Vagina (tissue), 2 donors: ENCODE results near the gene SNX11. TPM values are rescaled to one million over a fixed set of nuclear protein-coding genes. Genes with fewer than 3 reads are reported as not detected.

Source experiments
- DNase-seq, 2 donors: peaks; one replicate each; pipeline ENCODE4 v3.0.0-alpha.2; 2017; ENCODE audit errors: extremely low spot score in 2 of 2
- H3K27ac ChIP-seq: fragments of 200-600 bp; sonication (generic); one replicate; pipeline ENCODE4 v1.5.1; 2019
- H3K27me3 ChIP-seq: fragments of 200-600 bp; sonication (generic); one replicate; pipeline ENCODE4 v1.5.1; 2019
- H3K36me3 ChIP-seq, 2 donors: fragments of 200-600 bp; sonication (generic); one replicate each; pipeline ENCODE4 v1.5.1; 2017 to 2019
- H3K4me1 ChIP-seq: fragments of 200-600 bp; sonication (generic); one replicate; pipeline ENCODE4 v1.5.1; 2019
- H3K4me3 ChIP-seq, 2 donors: fragments of 200-600 bp; sonication (generic); 1 replicate in 1 of 2; 2 replicates in 1 of 2; pipeline ENCODE4 v1.5.1; 2016 to 2019
- H3K9me3 ChIP-seq: fragments of 200-600 bp; sonication (generic); one replicate; pipeline ENCODE4 v1.5.1; 2019
- POLR2A ChIP-seq, 2 donors: fragments of 450-650 bp; IDR thresholded peaks; one replicate each; pipeline ENCODE4 v1.6.1; 2017; ENCODE audit warnings: antibody characterized with exemption in 2 of 2, mild to moderate bottlenecking in 2 of 2, moderate library complexity in 2 of 2
- POLR2AphosphoS5 ChIP-seq, 2 donors: sonication (generic); formaldehyde crosslinking; IDR thresholded peaks; one replicate each; pipeline ENCODE4 v1.9.0; 2017; ENCODE audit warnings: antibody characterized with exemption in 2 of 2, mild to moderate bottlenecking in 2 of 2, low read depth in 1 of 2; ENCODE audit not compliant: insufficient read depth in 1 of 2
- intact Hi-C: fragments of 100-400 bp; cut with DNase I; formaldehyde crosslinking; loops from one replicate; pipeline ENCODE4 v1.15.1; 2023
- total RNA-seq: library from RNA; depleted of rRNA; stranded (reverse); fragments of >200 nt; gene quantifications from one replicate; pipeline ENCODE4 v1.2.3, GENCODE V29; 2016
- TF ChIP-seq, protein P1 (sequence below), 3 experiments: fragments of 450-650 bp in 2 of 3; fragments of 200-600 bp in 1 of 3; sonication (generic) in 1 of 3; IDR thresholded peaks; one replicate each; pipeline ENCODE4 v1.5.1; 2017 to 2019; ENCODE audit warnings: antibody characterized with exemption in 3 of 3, mild to moderate bottlenecking in 2 of 3, moderate library complexity in 2 of 3

SNX11 gene
- total RNA-seq, 1 donor from 2014 or later: 15.0 TPM

DNA sequence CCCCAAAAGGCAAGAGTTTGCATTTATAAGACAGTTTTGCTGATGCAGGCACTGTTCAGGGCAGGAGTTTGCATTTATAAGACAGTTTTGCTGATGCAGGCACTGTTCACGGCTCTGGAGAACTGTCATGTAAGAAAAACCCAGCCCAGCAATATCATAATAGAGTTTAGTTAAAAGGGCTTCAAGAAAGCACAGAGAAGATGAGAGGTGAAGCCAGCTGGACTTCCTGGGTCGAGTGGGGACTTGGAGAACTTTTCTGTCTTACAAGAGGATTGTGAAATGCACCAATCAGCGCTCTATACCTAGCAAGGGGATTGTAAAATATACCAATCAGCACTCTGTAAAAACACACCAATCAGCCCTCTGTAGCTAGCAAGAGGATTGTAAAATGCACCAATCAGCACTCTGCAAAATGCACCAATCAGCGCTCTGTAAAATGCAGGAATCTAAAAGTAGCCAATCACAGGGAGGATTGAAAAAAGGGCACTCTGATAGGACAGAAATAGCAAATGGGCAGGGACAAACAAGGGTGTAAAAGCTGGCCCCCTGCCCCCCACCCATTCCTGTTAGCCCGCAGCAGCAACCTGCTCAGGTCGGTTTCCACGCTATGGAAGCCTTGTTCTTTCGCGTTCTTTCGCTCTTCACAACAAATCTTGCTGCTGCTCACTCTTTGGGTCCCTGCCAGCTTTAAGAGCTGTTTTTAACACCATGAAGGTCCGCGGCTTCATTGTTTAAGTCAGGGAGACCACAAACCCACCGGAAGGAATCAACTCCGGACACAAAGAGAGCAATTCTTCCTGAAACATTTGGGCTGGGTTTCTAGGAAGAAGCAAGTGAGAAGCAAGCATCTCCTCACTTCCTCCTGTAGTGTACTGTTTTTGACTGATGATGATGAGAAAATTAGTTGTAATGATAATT, 4.5 kb upstream of the SNX11 start:
- Histone ChIP-seq H3K9me3 (no peaks in the 10 kb centered on the region), H3K4me1 (peaks cover 22% of the 10 kb centered on the region), H3K36me3 (no peaks in the 10 kb centered on the region), H3K27me3 (no peaks in the 10 kb centered on the region), H3K4me3 (no peak overlapping the region), H3K27ac (no peak overlapping the region)
- no peak for DNase-seq
- intact Hi-C loops: no loop called here
- TF ChIP-seq, protein P1, sequence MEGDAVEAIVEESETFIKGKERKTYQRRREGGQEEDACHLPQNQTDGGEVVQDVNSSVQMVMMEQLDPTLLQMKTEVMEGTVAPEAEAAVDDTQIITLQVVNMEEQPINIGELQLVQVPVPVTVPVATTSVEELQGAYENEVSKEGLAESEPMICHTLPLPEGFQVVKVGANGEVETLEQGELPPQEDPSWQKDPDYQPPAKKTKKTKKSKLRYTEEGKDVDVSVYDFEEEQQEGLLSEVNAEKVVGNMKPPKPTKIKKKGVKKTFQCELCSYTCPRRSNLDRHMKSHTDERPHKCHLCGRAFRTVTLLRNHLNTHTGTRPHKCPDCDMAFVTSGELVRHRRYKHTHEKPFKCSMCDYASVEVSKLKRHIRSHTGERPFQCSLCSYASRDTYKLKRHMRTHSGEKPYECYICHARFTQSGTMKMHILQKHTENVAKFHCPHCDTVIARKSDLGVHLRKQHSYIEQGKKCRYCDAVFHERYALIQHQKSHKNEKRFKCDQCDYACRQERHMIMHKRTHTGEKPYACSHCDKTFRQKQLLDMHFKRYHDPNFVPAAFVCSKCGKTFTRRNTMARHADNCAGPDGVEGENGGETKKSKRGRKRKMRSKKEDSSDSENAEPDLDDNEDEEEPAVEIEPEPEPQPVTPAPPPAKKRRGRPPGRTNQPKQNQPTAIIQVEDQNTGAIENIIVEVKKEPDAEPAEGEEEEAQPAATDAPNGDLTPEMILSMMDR (IDR thresholded peaks at IDR 0.05): no peak
- TF ChIP-seq POLR2A (IDR thresholded peaks at IDR 0.05) (no peak), POLR2AphosphoS5 (IDR thresholded peaks at IDR 0.05; ENCODE audit: insufficient read depth in 1 of 2, low read depth in 1 of 2) (no peak)

DNA sequence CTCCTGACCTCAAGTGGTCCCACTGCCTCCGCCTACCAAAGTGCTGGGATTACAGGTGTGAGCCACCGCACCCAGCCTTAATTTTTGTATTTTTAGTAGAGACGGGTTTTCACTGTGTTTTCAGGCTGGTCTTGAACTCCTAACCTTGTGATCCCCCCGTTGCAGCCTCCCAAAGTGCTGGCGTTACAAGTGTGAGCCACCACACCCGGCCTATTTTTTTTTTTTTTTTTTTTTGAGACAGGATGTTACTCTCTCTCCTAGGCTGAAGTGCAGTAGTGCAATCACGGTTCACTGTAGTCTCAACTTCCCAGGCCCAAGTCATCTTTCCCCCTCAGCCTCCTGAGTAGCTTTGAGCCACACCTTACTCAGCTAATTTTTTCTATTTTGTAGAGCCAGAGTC, 3.1 kb upstream of the SNX11 start:
- Histone ChIP-seq H3K4me3 (no peak overlapping the region), H3K36me3 (no peaks in the 10 kb centered on the region), H3K27me3 (no peaks in the 10 kb centered on the region), H3K27ac (no peak overlapping the region), H3K9me3 (no peaks in the 10 kb centered on the region), H3K4me1 (peaks cover 27% of the 10 kb centered on the region)
- no peak for DNase-seq
- TF ChIP-seq POLR2A (IDR thresholded peaks at IDR 0.05): no peak
- TF ChIP-seq, protein P1 (IDR thresholded peaks at IDR 0.05): no peak
- TF ChIP-seq POLR2AphosphoS5 (IDR thresholded peaks at IDR 0.05; ENCODE audit: insufficient read depth in 1 of 2, low read depth in 1 of 2): no peak
- intact Hi-C loops: no loop called here

DNA sequence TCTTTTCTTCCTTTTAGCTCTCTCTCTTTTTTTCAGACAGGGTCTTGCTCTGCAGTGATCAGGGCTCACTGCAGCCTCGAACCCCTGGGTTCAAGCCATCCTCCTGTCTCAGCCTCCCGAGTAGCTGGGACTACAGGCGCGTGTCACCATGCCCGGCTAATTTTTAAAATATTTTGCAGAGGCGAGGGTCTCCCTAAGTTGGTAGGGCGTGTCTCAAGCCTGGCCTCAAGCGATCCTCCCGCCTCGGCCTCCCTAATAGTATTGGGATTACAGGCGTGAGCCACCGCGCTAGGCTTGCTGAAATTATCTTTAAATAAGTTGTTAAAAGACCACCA, 797 bp upstream of the SNX11 start:
- no peaks in the 10 kb centered on the region for H3K36me3 ChIP-seq
- H3K4me1 ChIP-seq: peaks cover 34% of the 10 kb centered on the region
- no peaks in the 10 kb centered on the region for H3K27me3 ChIP-seq
- H3K4me3 ChIP-seq: peak overlapping the region; percentile 80 to 96
- intact Hi-C loops: loop anchor here (5.0 kb wide), 1 partner anchor 49 kb away; no protein-coding TSS in a partner anchor
- H3K27ac ChIP-seq: peak overlapping the region; percentile 84
- no peak for DNase-seq
- TF ChIP-seq, protein P1 (IDR thresholded peaks at IDR 0.05): no peak
- TF ChIP-seq POLR2AphosphoS5 (IDR thresholded peaks at IDR 0.05; ENCODE audit: insufficient read depth in 1 of 2, low read depth in 1 of 2): no peak
- TF ChIP-seq POLR2A (IDR thresholded peaks at IDR 0.05): no peak
- no peaks in the 10 kb centered on the region for H3K9me3 ChIP-seq

DNA sequence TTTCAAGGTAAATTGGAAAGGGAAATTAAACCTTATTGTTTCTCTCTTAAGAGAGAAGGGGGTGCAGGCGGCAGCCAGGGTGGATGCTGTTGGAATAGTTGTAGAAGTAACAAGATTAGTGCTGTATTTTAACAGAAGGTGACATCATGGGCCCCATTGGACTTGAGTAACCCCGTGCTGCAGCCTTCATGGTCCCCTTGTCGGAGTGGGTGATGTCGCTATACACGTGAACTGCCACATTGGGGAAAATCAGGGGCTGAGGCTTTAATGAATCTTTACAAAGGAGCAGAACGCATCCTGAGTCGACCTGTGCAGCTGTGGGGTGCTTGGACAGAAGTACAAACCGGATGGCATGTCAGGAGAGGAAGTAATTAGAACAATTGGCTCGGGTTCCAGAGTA, 3.2 kb downstream of the SNX11 start:
- TF ChIP-seq, protein P1 (IDR thresholded peaks at IDR 0.05): no peak
- no peak for TF ChIP-seq POLR2AphosphoS5 (IDR thresholded peaks at IDR 0.05; ENCODE audit: insufficient read depth in 1 of 2, low read depth in 1 of 2)
- TF ChIP-seq POLR2A (IDR thresholded peaks at IDR 0.05): no peak
- H3K27me3 ChIP-seq: no peaks in the 10 kb centered on the region
- no peak overlapping the region for H3K4me3 ChIP-seq
- H3K27ac ChIP-seq: no peak overlapping the region
- no peak for DNase-seq
- no peaks in the 10 kb centered on the region for H3K9me3 ChIP-seq
- peaks cover 38% of the 10 kb centered on the region for H3K4me1 ChIP-seq
- intact Hi-C loops: no loop called here
- peaks cover 0 to 6% of the 10 kb centered on the region in 2 donors for H3K36me3 ChIP-seq

DNA sequence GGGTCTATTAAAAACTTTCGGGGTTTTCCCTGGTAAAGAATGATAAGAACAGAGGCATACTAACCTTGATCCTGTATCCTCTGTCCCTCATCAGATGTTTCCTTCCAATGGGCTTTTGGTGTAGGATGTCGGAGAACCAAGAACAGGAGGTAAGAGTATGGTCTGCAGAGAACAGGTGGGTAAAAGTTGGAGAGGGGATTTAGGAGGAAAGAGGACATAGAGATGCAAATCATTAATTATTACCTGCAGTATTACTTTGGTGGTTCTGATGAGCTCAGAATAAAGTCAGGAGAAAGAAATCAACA, 4.3 kb downstream of the SNX11 start:
- Histone ChIP-seq H3K4me1 (peaks cover 34% of the 10 kb centered on the region), H3K4me3 (no peak overlapping the region), H3K27me3 (no peaks in the 10 kb centered on the region), H3K27ac (no peak overlapping the region), H3K9me3 (no peaks in the 10 kb centered on the region), H3K36me3 (peaks cover 0 to 6% of the 10 kb centered on the region in 2 donors)
- no peak for DNase-seq
- intact Hi-C loops: no loop called here
- TF ChIP-seq POLR2AphosphoS5 (IDR thresholded peaks at IDR 0.05; ENCODE audit: insufficient read depth in 1 of 2, low read depth in 1 of 2) (no peak), POLR2A (IDR thresholded peaks at IDR 0.05) (no peak)
- TF ChIP-seq, protein P1 (IDR thresholded peaks at IDR 0.05): no peak
